Measurements from ENCODE around the gene PTCH2. TPM values are rescaled to one million over a fixed set of nuclear protein-coding genes. Genes with fewer than 3 reads are reported as not detected.

The PTCH2 gene
- total and polyA plus RNA-seq, 2 of the 13 experiments (the other 11 are each of a cell fraction or from before 2014, with no cell fraction given), result 0.60 to 1.5 TPM

GRCh38 chr1:44842862-44843655 is at the start of gene PTCH2 (continued):
- TF ChIP-seq USF2 (IDR thresholded peaks at IDR 0.05; ENCODE audit: low read depth, low read length), result no peak
- no peak for TF ChIP-seq USF2 (CRISPR knock-in tag; IDR thresholded peaks at IDR 0.05; ENCODE audit: borderline replicate concordance)
- TF ChIP-seq ZNF547 (CRISPR knock-in tag; IDR thresholded peaks at IDR 0.05), result no peak
- no peak for TF ChIP-seq FOXA3 (CRISPR knock-in tag; IDR thresholded peaks at IDR 0.05)
- TF ChIP-seq MIER2 (CRISPR knock-in tag; IDR thresholded peaks at IDR 0.05), result no peak
- TF ChIP-seq CENPT (CRISPR knock-in tag; IDR thresholded peaks at IDR 0.05; ENCODE audit: low read depth), result no peak
- no peak for TF ChIP-seq MEF2D (CRISPR knock-in tag; IDR thresholded peaks at IDR 0.05)
- no peak for TF ChIP-seq HBP1 (CRISPR knock-in tag; IDR thresholded peaks at IDR 0.05; ENCODE audit: low read depth)
- TF ChIP-seq AKAP8 (CRISPR knock-in tag; IDR thresholded peaks at IDR 0.05), result no peak
- TF ChIP-seq ZNF142 (CRISPR knock-in tag; IDR thresholded peaks at IDR 0.05), result peak; percentile 38; the same call in 1 of the 2 replicates
- TF ChIP-seq ZNF441 (CRISPR knock-in tag; IDR thresholded peaks at IDR 0.05; ENCODE audit: borderline replicate concordance), result no peak
- TF ChIP-seq KLF13 (CRISPR knock-in tag; IDR thresholded peaks at IDR 0.05), result no peak
- no peak for TF ChIP-seq ARID3A (IDR thresholded peaks at IDR 0.05; ENCODE audit: low read depth, low read length)
- TF ChIP-seq GTF2F1 (IDR thresholded peaks at IDR 0.05; ENCODE audit: low read length), result no peak
- TF ChIP-seq NCOA1 (CRISPR knock-in tag; IDR thresholded peaks at IDR 0.05), result no peak
- peak; percentile 69 for TF ChIP-seq NFYB (CRISPR knock-in tag; IDR thresholded peaks at IDR 0.05)
- 0 out of 2 replicates have a peak, but pooled peaks have one; percentile 16 for TF ChIP-seq MXD1 (CRISPR knock-in tag; IDR thresholded peaks at IDR 0.05)
- no peak for TF ChIP-seq ZNF598 (CRISPR knock-in tag; IDR thresholded peaks at IDR 0.05; ENCODE audit: borderline replicate concordance)

Measured in HepG2 (cell line).